Fibroblast of peridontal ligament (primary cell): ENCODE results near the gene TMCO2.

Experiments
- DNase-seq: peaks from one replicate; pipeline ENCODE4 v3.0.0-alpha.2; 2010; ENCODE audit errors: extremely low read depth

TMCO2 gene

GRCh38 chr1:40257688-40258444, 10.1 kb downstream of the TMCO2 start, which contains the start of gene ZMPSTE24:
ZMPSTE24 (plus strand) TSS chr1:40258236; CDS start chr1:40258272, 36 bp downstream.
- DNase-seq: peak; percentile 98

- DNase-seq: peak; percentile 43
Measured at GRCh38 chr1:40258445-40258769, 10.7 kb downstream of the TMCO2 start.

GRCh38 chr1:40264354-40264781, 16.6 kb downstream of the TMCO2 start:
- peak; percentile 9 for DNase-seq

- DNase-seq: no peak
Measured at GRCh38 chr1:40265298-40265697, 17.6 kb downstream of the TMCO2 start.

GRCh38 chr1:40265919-40266318, 18.2 kb downstream of the TMCO2 start:
- DNase-seq: no peak

GRCh38 chr1:40266786-40267535, 19.2 kb downstream of the TMCO2 start:
- DNase-seq: peak; percentile 4

- DNase-seq: peak; percentile 100
Measured at GRCh38 chr1:40267767-40268187, 20.0 kb downstream of the TMCO2 start.

GRCh38 chr1:40268211-40268610, 20.5 kb downstream of the TMCO2 start:
- DNase-seq: no peak

GRCh38 chr1:40270152-40270834, 22.6 kb downstream of the TMCO2 start:
- no peak for DNase-seq

GRCh38 chr1:40272653-40273213, 25.0 kb downstream of the TMCO2 start:
- no peak for DNase-seq

GRCh38 chr1:40273547-40274166, 25.9 kb downstream of the TMCO2 start:
- no peak for DNase-seq

- no peak for DNase-seq
Measured at GRCh38 chr1:40274331-40274730, 26.6 kb downstream of the TMCO2 start.

GRCh38 chr1:40276122-40276521, 28.4 kb downstream of the TMCO2 start:
- DNase-seq: no peak

- DNase-seq: no peak
Measured at GRCh38 chr1:40281853-40282252, 34.1 kb downstream of the TMCO2 start.

GRCh38 chr1:40291293-40291692, 43.6 kb downstream of the TMCO2 start:
- no peak for DNase-seq

- peak; percentile 62 for DNase-seq
Measured at GRCh38 chr1:40299366-40300248, 51.9 kb downstream of the TMCO2 start.

- DNase-seq: no peak
Measured at GRCh38 chr1:40300249-40300567, 52.5 kb downstream of the TMCO2 start.

- DNase-seq: no peak
Measured at GRCh38 chr1:40300651-40301050, 52.9 kb downstream of the TMCO2 start.

GRCh38 chr1:40301066-40301465, 53.3 kb downstream of the TMCO2 start:
- no peak for DNase-seq
